Astrocyte (in vitro differentiated cells and primary cell): ENCODE measurements around the gene DENND6B.

Experiments
- EZH2 ChIP-seq: IDR thresholded peaks from 2 replicates; pipeline ENCODE4 v1.6.1; 2012; ENCODE audit warnings: mild to moderate bottlenecking, low read length, inconsistent platforms; ENCODE audit not compliant: insufficient read depth
- TF ChIP-seq, protein P1 (sequence below): IDR thresholded peaks from 2 replicates; pipeline ENCODE4 v1.5.1; 2011; ENCODE audit warnings: low read depth, mild to moderate bottlenecking, inconsistent platforms, low read length, moderate library complexity; ENCODE audit not compliant: insufficient read depth

DNA sequence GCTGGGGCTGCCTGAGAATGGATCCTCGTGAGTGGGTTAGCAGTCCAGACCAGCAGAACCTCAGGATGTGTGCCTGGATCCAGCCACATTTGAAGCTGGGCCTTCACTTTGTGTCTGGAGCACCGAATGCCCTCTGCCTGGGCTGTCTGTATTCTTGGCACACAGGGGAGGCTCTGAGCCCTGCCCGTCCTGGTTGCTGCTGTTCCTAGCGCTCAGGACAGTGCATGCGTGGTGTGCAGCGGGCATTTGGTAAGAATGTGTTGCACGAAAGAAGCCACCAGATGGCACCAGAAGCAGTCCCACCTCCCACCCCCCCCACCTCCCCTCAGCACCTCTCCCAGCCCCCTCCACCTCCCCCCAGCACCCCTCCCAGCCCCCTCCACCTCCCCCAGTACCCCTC lies 52.5 kb downstream of the DENND6B start:
- TF ChIP-seq, protein P1, sequence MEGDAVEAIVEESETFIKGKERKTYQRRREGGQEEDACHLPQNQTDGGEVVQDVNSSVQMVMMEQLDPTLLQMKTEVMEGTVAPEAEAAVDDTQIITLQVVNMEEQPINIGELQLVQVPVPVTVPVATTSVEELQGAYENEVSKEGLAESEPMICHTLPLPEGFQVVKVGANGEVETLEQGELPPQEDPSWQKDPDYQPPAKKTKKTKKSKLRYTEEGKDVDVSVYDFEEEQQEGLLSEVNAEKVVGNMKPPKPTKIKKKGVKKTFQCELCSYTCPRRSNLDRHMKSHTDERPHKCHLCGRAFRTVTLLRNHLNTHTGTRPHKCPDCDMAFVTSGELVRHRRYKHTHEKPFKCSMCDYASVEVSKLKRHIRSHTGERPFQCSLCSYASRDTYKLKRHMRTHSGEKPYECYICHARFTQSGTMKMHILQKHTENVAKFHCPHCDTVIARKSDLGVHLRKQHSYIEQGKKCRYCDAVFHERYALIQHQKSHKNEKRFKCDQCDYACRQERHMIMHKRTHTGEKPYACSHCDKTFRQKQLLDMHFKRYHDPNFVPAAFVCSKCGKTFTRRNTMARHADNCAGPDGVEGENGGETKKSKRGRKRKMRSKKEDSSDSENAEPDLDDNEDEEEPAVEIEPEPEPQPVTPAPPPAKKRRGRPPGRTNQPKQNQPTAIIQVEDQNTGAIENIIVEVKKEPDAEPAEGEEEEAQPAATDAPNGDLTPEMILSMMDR = no peak
- TF ChIP-seq EZH2 = no peak
